ENCODE data around the gene CNTNAP2.

DNA sequence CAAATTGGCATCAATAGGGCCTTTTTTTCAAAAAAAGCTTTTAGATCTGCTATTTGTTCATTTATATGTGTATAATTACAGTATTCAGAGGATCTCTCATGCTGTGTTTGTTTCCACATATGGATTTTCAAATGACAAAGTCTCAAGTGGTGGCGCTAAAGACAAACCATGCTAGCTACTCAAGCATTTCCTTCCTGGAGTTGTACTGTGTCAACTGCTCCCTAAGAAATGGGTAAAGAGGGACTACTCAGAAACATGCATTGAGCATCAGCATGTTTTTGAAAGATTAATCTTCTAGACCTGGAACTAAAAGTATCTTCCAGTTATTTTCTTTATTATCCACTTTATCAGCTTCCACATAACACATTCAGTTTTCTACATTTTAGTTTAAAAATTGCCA is 12.7 kb downstream of the CNTNAP2 start:
- TF ChIP-seq GATA3 (IDR thresholded peaks at IDR 0.05; ENCODE audit: low read depth, low read length): no peak
- no peak for TF ChIP-seq GATA2 (IDR thresholded peaks at IDR 0.05; ENCODE audit: low read depth, low read length)
